Thyroid gland (tissue), 4 donors: Measurements from ENCODE around the gene CLEC3A. TPM values are rescaled to one million over a fixed set of nuclear protein-coding genes. Genes with fewer than 3 reads are reported as not detected.
"Not testable (repeated sequence)": the region's sequence is repeated elsewhere in the genome, so short reads cannot be mapped to it uniquely, and the experiment has no call there.

ENCODE experiments used
- DNase-seq, 2 donors: peaks; one replicate each; pipeline ENCODE4 v3.0.0-alpha.2; 2019
- H3K27ac ChIP-seq, 3 donors: fragments of 200-600 bp; sonication (generic); 1 replicate in 2 of 3; 2 replicates in 1 of 3; pipeline ENCODE4 v1.5.1; 2016 to 2019; ENCODE audit warnings: mild to moderate bottlenecking in 1 of 3, moderate library complexity in 1 of 3
- H3K27me3 ChIP-seq: fragments of 200-600 bp; sonication (generic); one replicate; pipeline ENCODE4 v1.5.1; 2019
- H3K36me3 ChIP-seq, 2 donors: fragments of 200-600 bp; sonication (generic); one replicate each; pipeline ENCODE4 v1.5.1; 2016 to 2019
- H3K4me1 ChIP-seq, 2 donors: fragments of 200-600 bp; sonication (generic); one replicate each; pipeline ENCODE4 v1.5.1; 2017 to 2019
- H3K4me3 ChIP-seq, 3 donors: fragments of 200-600 bp; sonication (generic); replicated peaks in 1 of 3; 1 replicate in 2 of 3; 2 replicates in 1 of 3; pipeline ENCODE4 v1.5.1; 2016; ENCODE audit warnings: mild to moderate bottlenecking in 1 of 3
- H3K9me3 ChIP-seq: fragments of 200-600 bp; sonication (generic); one replicate; pipeline ENCODE4 v1.5.1; 2017
- CTCF ChIP-seq, 6 experiments: fragments of 200-600 bp in 3 of 6; fragments of 450-650 bp in 3 of 6; sonication (generic) in 3 of 6; IDR thresholded peaks; one replicate each; pipeline ENCODE4 v1.5.1; 2016 to 2019; ENCODE audit warnings: antibody characterized with exemption in 6 of 6, mild to moderate bottlenecking in 2 of 6, inconsistent platforms in 1 of 6, moderate library complexity in 1 of 6
- POLR2A ChIP-seq, 2 donors: fragments of 450-650 bp; IDR thresholded peaks; one replicate each; pipeline ENCODE4 v1.6.1; 2017; ENCODE audit warnings: antibody characterized with exemption in 2 of 2, mild to moderate bottlenecking in 2 of 2, moderate library complexity in 1 of 2
- WGBS, 2 donors: methylation state at CpG; one replicate each; pipeline ENCODE4 v1.1.5; 2017; 5-methylcytosine and 5-hydroxymethylcytosine counted together
- intact Hi-C: fragments of 100-400 bp; cut with DNase I; formaldehyde crosslinking; loops from one replicate; pipeline ENCODE4 v1.15.1; 2023
- total RNA-seq, 4 donors: library from RNA; depleted of rRNA; stranded (reverse); fragments of >200 nt; gene quantifications; one replicate each; pipeline ENCODE4 v1.2.3, GENCODE V29; 2016

Gene CLEC3A
- total RNA-seq, 4 donors from 2014 or later = not detected

GRCh38 chr16:78045865-78046581 lies 23.7 kb downstream of the CLEC3A start:
- intact Hi-C loops = no loop called here
- Histone ChIP-seq H3K27me3 (no peaks in the 10 kb centered on the region), H3K27ac (no peak overlapping the region), H3K4me3 (no peak overlapping the region), H3K4me1 (no peaks in the 10 kb centered on the region), H3K36me3 (no peaks in the 10 kb centered on the region), H3K9me3 (no peaks in the 10 kb centered on the region)
- WGBS, 2 donors = 18 to 34% methylated on average over 12 to 28 of the region's 45 CpGs
- DNase-seq = peak; percentile 85 to 88
- TF ChIP-seq CTCF (IDR thresholded peaks at IDR 0.05) (peak in 3 of 6 experiments; percentile 3 to 38 (median 21)), POLR2A (IDR thresholded peaks at IDR 0.05) (no peak)

- no peak for DNase-seq
- no peak overlapping the region for H3K27ac ChIP-seq
Measured at GRCh38 chr16:78048319-78048718, 26.0 kb downstream of the CLEC3A start.

GRCh38 chr16:78050734-78051400 lies 28.5 kb downstream of the CLEC3A start:
- WGBS, 2 donors = 75 to 86% methylated on average over 2 of the region's 2 CpGs
- no peak for DNase-seq
- Histone ChIP-seq H3K27me3 (no peaks in the 10 kb centered on the region), H3K4me3 (no peak overlapping the region), H3K27ac (no peak overlapping the region), H3K9me3 (no peaks in the 10 kb centered on the region), H3K4me1 (no peaks in the 10 kb centered on the region), H3K36me3 (no peaks in the 10 kb centered on the region)
- TF ChIP-seq POLR2A (IDR thresholded peaks at IDR 0.05) = no peak
- TF ChIP-seq CTCF (IDR thresholded peaks at IDR 0.05) = no peak
- intact Hi-C loops = no loop called here

More at GRCh38 chr16:78048319-78048718, 26.0 kb downstream of the CLEC3A start:
- intact Hi-C loops = no loop called here
- no peaks in the 10 kb centered on the region for H3K36me3 ChIP-seq
- TF ChIP-seq CTCF (IDR thresholded peaks at IDR 0.05) (no peak), POLR2A (IDR thresholded peaks at IDR 0.05) (no peak)
- H3K27me3 ChIP-seq = no peaks in the 10 kb centered on the region
- no peaks in the 10 kb centered on the region for H3K4me1 ChIP-seq
- 72 to 84% methylated on average over 11 to 15 of the region's 15 CpGs for WGBS, 2 donors
- H3K4me3 ChIP-seq = no peak overlapping the region
- H3K9me3 ChIP-seq = no peaks in the 10 kb centered on the region

GRCh38 chr16:78057803-78058564 lies 35.6 kb downstream of the CLEC3A start:
- TF ChIP-seq CTCF (IDR thresholded peaks at IDR 0.05) = no peak

GRCh38 chr16:78059806-78060205 lies 37.5 kb downstream of the CLEC3A start:
- H3K27ac ChIP-seq, H3K4me3 ChIP-seq, H3K4me1 ChIP-seq, H3K9me3 ChIP-seq, DNase-seq, H3K36me3 ChIP-seq, H3K27me3 ChIP-seq, intact Hi-C loops: not testable (repeated sequence)
- WGBS, 2 donors = 83 to 90% methylated on average over 25 of the region's 25 CpGs

More at GRCh38 chr16:78057803-78058564, 35.6 kb downstream of the CLEC3A start:
- DNase-seq = no peak
- H3K36me3 ChIP-seq = no peaks in the 10 kb centered on the region
- H3K27ac ChIP-seq = no peak overlapping the region
- no peaks in the 10 kb centered on the region for H3K4me1 ChIP-seq
- WGBS, 2 donors = 76 to 78% methylated on average over 9 of the region's 9 CpGs
- no peaks in the 10 kb centered on the region for H3K27me3 ChIP-seq
- no peaks in the 10 kb centered on the region for H3K9me3 ChIP-seq
- intact Hi-C loops = no loop called here
- H3K4me3 ChIP-seq = no peak overlapping the region
